HL-60 (cell line): ENCODE results near the gene TBX19.

Source experiments
- TF ChIP-seq, protein P1 (sequence below): IDR thresholded peaks from 2 replicates; pipeline ENCODE4 v1.6.1; 2012; ENCODE audit warnings: low read depth; ENCODE audit not compliant: insufficient replicate concordance
- TF ChIP-seq, protein P2 (sequence below): IDR thresholded peaks from one replicate; pipeline ENCODE4 v1.5.1; 2011; ENCODE audit warnings: low read length, control low read depth, inconsistent platforms; ENCODE audit not compliant: insufficient read depth

DNA sequence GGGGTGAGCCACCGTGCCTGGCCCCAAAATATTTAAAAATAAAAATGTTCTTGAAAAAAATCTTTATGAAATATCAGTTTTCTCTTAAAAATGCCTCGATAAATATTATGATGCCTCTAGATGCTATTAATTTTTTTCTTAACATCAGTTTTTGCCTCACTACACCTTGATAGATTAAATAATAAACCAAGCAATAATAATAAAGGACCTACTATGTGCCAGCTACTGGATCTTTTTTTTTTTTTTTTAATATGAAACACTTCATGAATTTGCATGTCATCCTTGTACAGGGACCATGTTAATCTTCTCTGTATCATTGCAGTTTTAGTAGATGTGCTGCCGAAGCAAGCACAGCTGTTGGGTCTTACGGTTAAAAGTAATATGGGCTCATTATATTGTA, 17.5 kb upstream of the TBX19 start:
- TF ChIP-seq, protein P1, sequence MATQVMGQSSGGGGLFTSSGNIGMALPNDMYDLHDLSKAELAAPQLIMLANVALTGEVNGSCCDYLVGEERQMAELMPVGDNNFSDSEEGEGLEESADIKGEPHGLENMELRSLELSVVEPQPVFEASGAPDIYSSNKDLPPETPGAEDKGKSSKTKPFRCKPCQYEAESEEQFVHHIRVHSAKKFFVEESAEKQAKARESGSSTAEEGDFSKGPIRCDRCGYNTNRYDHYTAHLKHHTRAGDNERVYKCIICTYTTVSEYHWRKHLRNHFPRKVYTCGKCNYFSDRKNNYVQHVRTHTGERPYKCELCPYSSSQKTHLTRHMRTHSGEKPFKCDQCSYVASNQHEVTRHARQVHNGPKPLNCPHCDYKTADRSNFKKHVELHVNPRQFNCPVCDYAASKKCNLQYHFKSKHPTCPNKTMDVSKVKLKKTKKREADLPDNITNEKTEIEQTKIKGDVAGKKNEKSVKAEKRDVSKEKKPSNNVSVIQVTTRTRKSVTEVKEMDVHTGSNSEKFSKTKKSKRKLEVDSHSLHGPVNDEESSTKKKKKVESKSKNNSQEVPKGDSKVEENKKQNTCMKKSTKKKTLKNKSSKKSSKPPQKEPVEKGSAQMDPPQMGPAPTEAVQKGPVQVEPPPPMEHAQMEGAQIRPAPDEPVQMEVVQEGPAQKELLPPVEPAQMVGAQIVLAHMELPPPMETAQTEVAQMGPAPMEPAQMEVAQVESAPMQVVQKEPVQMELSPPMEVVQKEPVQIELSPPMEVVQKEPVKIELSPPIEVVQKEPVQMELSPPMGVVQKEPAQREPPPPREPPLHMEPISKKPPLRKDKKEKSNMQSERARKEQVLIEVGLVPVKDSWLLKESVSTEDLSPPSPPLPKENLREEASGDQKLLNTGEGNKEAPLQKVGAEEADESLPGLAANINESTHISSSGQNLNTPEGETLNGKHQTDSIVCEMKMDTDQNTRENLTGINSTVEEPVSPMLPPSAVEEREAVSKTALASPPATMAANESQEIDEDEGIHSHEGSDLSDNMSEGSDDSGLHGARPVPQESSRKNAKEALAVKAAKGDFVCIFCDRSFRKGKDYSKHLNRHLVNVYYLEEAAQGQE: no peak
- TF ChIP-seq, protein P2, sequence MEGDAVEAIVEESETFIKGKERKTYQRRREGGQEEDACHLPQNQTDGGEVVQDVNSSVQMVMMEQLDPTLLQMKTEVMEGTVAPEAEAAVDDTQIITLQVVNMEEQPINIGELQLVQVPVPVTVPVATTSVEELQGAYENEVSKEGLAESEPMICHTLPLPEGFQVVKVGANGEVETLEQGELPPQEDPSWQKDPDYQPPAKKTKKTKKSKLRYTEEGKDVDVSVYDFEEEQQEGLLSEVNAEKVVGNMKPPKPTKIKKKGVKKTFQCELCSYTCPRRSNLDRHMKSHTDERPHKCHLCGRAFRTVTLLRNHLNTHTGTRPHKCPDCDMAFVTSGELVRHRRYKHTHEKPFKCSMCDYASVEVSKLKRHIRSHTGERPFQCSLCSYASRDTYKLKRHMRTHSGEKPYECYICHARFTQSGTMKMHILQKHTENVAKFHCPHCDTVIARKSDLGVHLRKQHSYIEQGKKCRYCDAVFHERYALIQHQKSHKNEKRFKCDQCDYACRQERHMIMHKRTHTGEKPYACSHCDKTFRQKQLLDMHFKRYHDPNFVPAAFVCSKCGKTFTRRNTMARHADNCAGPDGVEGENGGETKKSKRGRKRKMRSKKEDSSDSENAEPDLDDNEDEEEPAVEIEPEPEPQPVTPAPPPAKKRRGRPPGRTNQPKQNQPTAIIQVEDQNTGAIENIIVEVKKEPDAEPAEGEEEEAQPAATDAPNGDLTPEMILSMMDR: no peak
